HCT116 (cell line): Measurements from ENCODE around the gene LRRC10. TPM values are rescaled to one million over a fixed set of nuclear protein-coding genes. Genes with fewer than 3 reads are reported as not detected.

ENCODE experiments used
- ATAC-seq: fragments of 200-7000 bp; cut with Tn5 transposase; 2 replicates; pipeline ENCODE4 v1.9.1; 2020; ENCODE audit warnings: mild to moderate bottlenecking, moderate library complexity
- BruUV-seq: library from RNA; stranded (reverse); fragments of 400-500 nt; replicated peaks from 2 replicates; lab custom pipeline; 2021; lab: Mats Ljungman, UMichigan
- CTCF ChIA-PET: fragments of 300-600 bp; sonication (Branson Sonifier 250); formaldehyde crosslinking; loops from one replicate; lab custom pipeline; 2021; ENCODE audit warnings: antibody characterized with exemption; lab: Charles Lee
- POLR2A ChIA-PET: fragments of 300-600, 350-600 bp; sonication (Branson Sonifier 250); formaldehyde crosslinking; loops from one replicate; lab custom pipeline; 2021; ENCODE audit warnings: antibody characterized with exemption; lab: Charles Lee
- RAD21 ChIA-PET, 2 experiments: fragments of 300-600 bp; sonication (Branson Sonifier 250); formaldehyde crosslinking; loops; one replicate each; lab custom pipeline; 2023; ENCODE audit warnings: low total read pairs in 2 of 2; ENCODE audit not compliant: uncharacterized antibody in 2 of 2, unreplicated experiment in 2 of 2, low non-redundant PET in 1 of 2; lab: Charles Lee
- DNase-seq: peaks from one replicate; pipeline ENCODE4 v3.0.0-alpha.2; 2010; ENCODE audit warnings: low read depth, low spot score
- H2AFZ ChIP-seq: fragments of 200-600 bp; shearing (Covaris generic), sonication (generic); 2 replicates; pipeline ENCODE4 v1.6.1; 2017; ENCODE audit warnings: low read depth, mixed run types, mixed read lengths, antibody characterized with exemption, low read length; ENCODE audit not compliant: poor library complexity, severe bottlenecking
- H3K27ac ChIP-seq: 2 replicates; pipeline ENCODE4 v1.5.1; 2012; ENCODE audit warnings: low read depth, low read length
- H3K27me3 ChIP-seq: fragments of 200-600 bp; sonication (generic); 2 replicates; pipeline ENCODE4 v1.6.1; 2016; ENCODE audit warnings: mixed run types, low read length, mixed read lengths; ENCODE audit not compliant: insufficient read depth
- H3K36me3 ChIP-seq, 2 experiments: fragments of 200-500 bp in 1 of 2; fragments of 200-600 bp in 1 of 2; sonication (Bioruptor generic) in 1 of 2; sonication (generic) in 1 of 2; 2 replicates each; pipeline versions ENCODE4 v1.5.1 to v1.6.1; 2014 to 2016; ENCODE audit warnings: low read length in 2 of 2, inconsistent platforms in 1 of 2, mixed read lengths in 1 of 2, mixed run types in 1 of 2; ENCODE audit not compliant: insufficient read depth in 2 of 2, control insufficient read depth in 1 of 2
- H3K4me1 ChIP-seq, 2 experiments: fragments of 200-600 bp in 1 of 2; sonication (generic) in 1 of 2; 2 replicates each; pipeline versions ENCODE4 v1.5.1 to v1.6.1; 2012 to 2017; ENCODE audit warnings: low read length in 2 of 2, inconsistent platforms in 1 of 2, mild to moderate bottlenecking in 1 of 2, mixed read lengths in 1 of 2, mixed run types in 1 of 2, moderate library complexity in 1 of 2; ENCODE audit not compliant: insufficient read depth in 2 of 2, control insufficient read depth in 1 of 2
- H3K4me2 ChIP-seq: fragments of 200-600 bp; sonication (generic); 2 replicates; pipeline ENCODE4 v1.6.1; 2017; ENCODE audit warnings: mixed run types, low read length, mixed read lengths
- H3K4me3 ChIP-seq, 2 experiments: fragments of 200-600 bp in 1 of 2; sonication (generic) in 1 of 2; replicated peaks in 1 of 2; 2 replicates each; pipeline ENCODE4 v1.5.1; 2011 to 2016; ENCODE audit warnings: low read length in 2 of 2, control low read depth in 1 of 2, low read depth in 1 of 2, mild to moderate bottlenecking in 1 of 2, mixed read lengths in 1 of 2, mixed run types in 1 of 2
- H3K79me2 ChIP-seq: fragments of 200-600 bp; sonication (generic); 2 replicates; pipeline ENCODE4 v1.6.1; 2017; ENCODE audit warnings: mild to moderate bottlenecking, mixed run types, low read length, moderate library complexity, mixed read lengths; ENCODE audit not compliant: insufficient read depth
- H3K9ac ChIP-seq: fragments of 200-600 bp; sonication (generic); 2 replicates; pipeline ENCODE4 v1.6.1; 2016; ENCODE audit warnings: low read length, mixed read lengths
- H3K9me2 ChIP-seq: fragments of 200-600 bp; sonication (generic), shearing (Covaris generic); 2 replicates; pipeline ENCODE4 v1.6.1; 2017; ENCODE audit warnings: mixed run types, mild to moderate bottlenecking, moderate library complexity; ENCODE audit not compliant: insufficient read depth
- H3K9me3 ChIP-seq, 2 experiments: fragments of 200-500 bp in 1 of 2; fragments of 200-600 bp in 1 of 2; sonication (Bioruptor generic) in 1 of 2; sonication (generic) in 1 of 2; 2 replicates each; pipeline ENCODE4 v1.6.1; 2014 to 2017; ENCODE audit warnings: low read length in 2 of 2, mixed read lengths in 2 of 2, inconsistent platforms in 1 of 2, low read depth in 1 of 2, mild to moderate bottlenecking in 1 of 2, mixed run types in 1 of 2, moderate library complexity in 1 of 2; ENCODE audit not compliant: control insufficient read depth in 1 of 2, insufficient read depth in 1 of 2
- H4K20me1 ChIP-seq: fragments of 200-600 bp; sonication (generic), shearing (Covaris generic); 2 replicates; pipeline ENCODE4 v1.6.1; 2017; ENCODE audit warnings: mixed run types, mild to moderate bottlenecking, moderate library complexity; ENCODE audit not compliant: insufficient read depth
- CEBPB ChIP-seq: IDR thresholded peaks from 2 replicates; pipeline ENCODE4 v1.6.1; 2012; ENCODE audit warnings: low read depth
- EGR1 ChIP-seq: IDR thresholded peaks from 2 replicates; pipeline ENCODE4 v1.6.1; 2012; ENCODE audit warnings: low read depth
- ELF1 ChIP-seq: IDR thresholded peaks from 2 replicates; pipeline ENCODE4 v1.6.1; 2012; ENCODE audit warnings: low read depth, borderline replicate concordance
- POLR2A ChIP-seq: IDR thresholded peaks from 2 replicates; pipeline ENCODE4 v1.7.0; 2011; ENCODE audit warnings: borderline replicate concordance; ENCODE audit not compliant: insufficient read depth, insufficient read length; ENCODE audit errors: extremely low read depth
- SRF ChIP-seq: IDR thresholded peaks from 2 replicates; pipeline ENCODE4 v1.6.1; 2012; ENCODE audit warnings: low read depth
- YY1 ChIP-seq: IDR thresholded peaks from 2 replicates; pipeline ENCODE4 v1.6.1; 2011; ENCODE audit warnings: low read length, low read depth, moderate library complexity, mild to moderate bottlenecking; ENCODE audit not compliant: insufficient replicate concordance; ENCODE audit errors: extremely low read depth
- ZFX ChIP-seq: fragments of 450-650 bp; IDR thresholded peaks from 2 replicates; pipeline ENCODE4 v1.6.1; 2017
- intact Hi-C: fragments of 100-400 bp; cut with micrococcal nuclease; formaldehyde crosslinking; loops from 2 replicates; pipeline ENCODE4 v1.10.0; 2022
- total RNA-seq: library from RNA; stranded (reverse); gene quantifications from one replicate; pipeline ENCODE4 v1.2.1, GENCODE V29; 2021; ENCODE audit not compliant: unreplicated experiment
- TF ChIP-seq, protein P1 (sequence below): IDR thresholded peaks from 2 replicates; pipeline ENCODE4 v1.6.1; 2012

LRRC10 gene
- total RNA-seq, 1 experiment from 2014 or later, result not detected

DNA sequence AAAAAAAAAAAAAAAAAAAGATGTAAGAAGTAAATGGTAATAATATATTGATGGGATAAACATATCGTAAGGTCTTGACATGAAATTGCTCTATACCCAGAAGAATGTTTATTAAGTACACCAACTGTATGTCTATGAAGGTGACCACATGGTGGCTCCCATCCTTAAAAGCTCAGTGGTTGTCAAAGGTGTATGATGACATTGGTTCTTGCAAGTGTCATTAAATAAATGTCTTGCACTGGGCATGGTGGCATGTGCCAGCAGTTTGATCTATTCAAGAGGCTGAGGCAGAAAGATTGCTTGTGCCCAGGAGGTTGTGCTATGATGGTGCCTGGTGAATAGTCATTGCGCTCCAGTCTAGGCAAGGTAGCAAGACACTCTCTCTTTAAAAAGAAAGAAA is 15.0 kb downstream of the LRRC10 start:
- no peak for ATAC-seq
- Histone ChIP-seq H3K4me2 (no peak overlapping the region), H3K9me3 (no peaks in the 10 kb centered on the region), H3K9ac (no peak overlapping the region), H3K27me3 (no peaks in the 10 kb centered on the region), H3K27ac (no peak overlapping the region), H3K79me2 (peaks cover 62% of the 10 kb centered on the region), H3K36me3 (peaks cover 81 to 83% of the 10 kb centered on the region in 2 experiments), H3K4me3 (no peak overlapping the region), H2AFZ (no peak overlapping the region), H4K20me1 (peaks cover 19% of the 10 kb centered on the region; the same call in 1 of the 2 replicates), H3K4me1 (no peaks in the 10 kb centered on the region), H3K9me2 (no peaks in the 10 kb centered on the region)
- CTCF ChIA-PET, result interaction anchor here (0.5 kb wide), 1 partner anchor 44 kb away, joined by 4 read pairs; no protein-coding TSS in a partner anchor
- DNase-seq, result no peak
- POLR2A ChIA-PET, result interaction anchor here (1.5 kb wide), 1 partner anchor 10 kb away, joined by 3 read pairs; the partner anchor contains the start of gene CCT2
- intact Hi-C loops, result no loop called here
- RAD21 ChIA-PET, result no interaction called here
- no TSS peak for BruUV-seq
- no peak for TF ChIP-seq POLR2A
- no peak for TF ChIP-seq ZFX
- no peak for TF ChIP-seq YY1
- TF ChIP-seq ELF1, result no peak
- TF ChIP-seq CEBPB, result no peak
- TF ChIP-seq, protein P1, sequence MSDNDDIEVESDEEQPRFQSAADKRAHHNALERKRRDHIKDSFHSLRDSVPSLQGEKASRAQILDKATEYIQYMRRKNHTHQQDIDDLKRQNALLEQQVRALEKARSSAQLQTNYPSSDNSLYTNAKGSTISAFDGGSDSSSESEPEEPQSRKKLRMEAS, result no peak
- no peak for TF ChIP-seq EGR1

DNA sequence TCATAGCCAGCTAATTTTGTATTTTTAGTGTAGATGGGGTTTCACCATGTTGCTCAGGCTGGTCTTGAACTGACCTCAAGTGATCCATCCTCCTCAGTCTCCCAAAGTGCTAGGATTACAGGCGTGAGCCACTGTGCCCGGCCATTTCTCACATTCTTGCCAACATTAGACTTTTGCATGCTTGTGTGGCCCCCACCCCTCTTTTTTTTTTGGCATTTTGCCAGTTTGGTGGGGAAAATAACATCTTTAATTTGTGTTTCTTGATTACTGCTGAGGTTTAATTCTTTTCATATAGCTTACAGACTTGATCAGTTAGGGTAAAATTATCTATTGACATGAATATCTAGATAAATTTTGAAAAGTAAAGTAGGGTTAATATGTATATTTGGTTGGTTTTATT is 21.6 kb downstream of the LRRC10 start:
- H4K20me1 ChIP-seq, result peaks cover 19% of the 10 kb centered on the region; the same call in 1 of the 2 replicates
- H3K9me2 ChIP-seq, result no peaks in the 10 kb centered on the region
- POLR2A ChIA-PET, result no interaction called here
- TF ChIP-seq, protein P1, result no peak
- TF ChIP-seq SRF, result no peak
- RAD21 ChIA-PET, result no interaction called here
- no peak overlapping the region for H3K9ac ChIP-seq
- DNase-seq, result no peak
- H3K4me2 ChIP-seq, result no peak overlapping the region
- no peaks in the 10 kb centered on the region for H3K27me3 ChIP-seq
- no peak for ATAC-seq
- H3K36me3 ChIP-seq, result peaks cover 69 to 71% of the 10 kb centered on the region in 2 experiments
- CTCF ChIA-PET, result no interaction called here
- H3K4me1 ChIP-seq, result peaks cover 3 to 10% of the 10 kb centered on the region in 2 experiments
- H3K4me3 ChIP-seq, result no peak overlapping the region
- H3K9me3 ChIP-seq, result no peaks in the 10 kb centered on the region
- intact Hi-C loops, result no loop called here
- H3K79me2 ChIP-seq, result peaks cover 83% of the 10 kb centered on the region
- no TSS peak for BruUV-seq
- H2AFZ ChIP-seq, result no peak overlapping the region
- no peak overlapping the region for H3K27ac ChIP-seq
